ENCODE data around the gene DUSP5. TPM values are rescaled to one million over a fixed set of nuclear protein-coding genes. Genes with fewer than 3 reads are reported as not detected.

DUSP5 gene
- polyA plus RNA-seq, 2 of the 4 experiments (the other 2 are of a cell fraction) = 48.8 to 171 TPM

- TF ChIP-seq USF2 (IDR thresholded peaks at IDR 0.05) = no peak
Observed at GRCh38 chr10:110479710-110480109, 18.0 kb upstream of the DUSP5 start (continued).

GRCh38 chr10:110480387-110480786 lies 17.3 kb upstream of the DUSP5 start:
- no peak for DNase-seq (ENCODE audit: low read depth in 1 of 2, low spot score in 1 of 2)
- Histone ChIP-seq H3K4me2 (no peak overlapping the region), H3K4me3 (no peak overlapping the region), H3K27ac (peak overlapping the region in 1 of 2 experiments; percentile 69; a peak in 3 of 6 replicates), H3K4me1 (peaks cover 22% of the 10 kb centered on the region), H3K9me3 (no peaks in the 10 kb centered on the region)
- no peak for FAIRE-seq
- ChIA-PET CTCF (no interaction called here), POLR2A (no interaction called here)
- TF ChIP-seq ZNF302 (CRISPR knock-in tag; IDR thresholded peaks at IDR 0.05) = no peak
- no peak for TF ChIP-seq RAD21 (conservative IDR thresholded peaks at IDR 0.05 in 1 of 2, IDR thresholded peaks at IDR 0.05 in 1 of 2)
- TF ChIP-seq ZFP36 (IDR thresholded peaks at IDR 0.05; ENCODE audit: borderline replicate concordance, partially characterized antibody) = no peak
- no peak for TF ChIP-seq FOSL2 (IDR thresholded peaks at IDR 0.05)
- no peak for TF ChIP-seq FOSL2 (CRISPR knock-in tag; IDR thresholded peaks at IDR 0.05)
- TF ChIP-seq E2F6 (IDR thresholded peaks at IDR 0.05; ENCODE audit: borderline replicate concordance, low read depth) = no peak
- TF ChIP-seq HEYL (CRISPR knock-in tag; IDR thresholded peaks at IDR 0.05) = no peak
- TF ChIP-seq NR3C1 (IDR thresholded peaks at IDR 0.05) = no peak
- no peak for TF ChIP-seq PBX3 (IDR thresholded peaks at IDR 0.05)
- TF ChIP-seq EHF (CRISPR knock-in tag; IDR thresholded peaks at IDR 0.05) = no peak
- TF ChIP-seq EP300 (IDR thresholded peaks at IDR 0.05) = no peak
- no peak for TF ChIP-seq ZSCAN20 (CRISPR knock-in tag; IDR thresholded peaks at IDR 0.05)
- TF ChIP-seq EHMT2 (IDR thresholded peaks at IDR 0.05; ENCODE audit: low read depth) = no peak
- TF ChIP-seq HOXB13 (CRISPR knock-in tag; IDR thresholded peaks at IDR 0.05; ENCODE audit: low read depth) = no peak
- TF ChIP-seq HOXB5 (CRISPR knock-in tag; IDR thresholded peaks at IDR 0.05) = no peak
- WGBS (ENCODE audit: missing lambda C conversion rate) = 74% methylated on average over 3 of the region's 3 CpGs
- peak in 1 of 2 experiments; percentile 19; a peak in 1 of 6 replicates for ATAC-seq

- ChIA-PET CTCF (interaction anchor here (0.8 to 1.6 kb wide), 4 partner anchors 8 to 127 kb away, joined by 3 read pairs; no protein-coding TSS in a partner anchor), POLR2A (no interaction called here)
- FAIRE-seq = no peak
- Histone ChIP-seq H3K4me1 (peaks cover 29% of the 10 kb centered on the region), H3K9me3 (no peaks in the 10 kb centered on the region), H3K4me3 (no peak overlapping the region), H3K4me2 (peak overlapping the region; percentile 46; the same call in 2 of the 3 replicates), H3K27ac (peak overlapping the region; percentile 47 to 69)
- peak in 1 of 2 experiments; percentile 57 for DNase-seq (ENCODE audit: low read depth in 1 of 2, low spot score in 1 of 2)
- no peak for TF ChIP-seq CBX8 (IDR thresholded peaks at IDR 0.05)
- no peak for TF ChIP-seq FOSL2 (IDR thresholded peaks at IDR 0.05)
- peak; percentile 74 for TF ChIP-seq FOSL2 (CRISPR knock-in tag; IDR thresholded peaks at IDR 0.05)
- no peak for TF ChIP-seq ZC3H11A (IDR thresholded peaks at IDR 0.05)
- 0 out of 5 replicates have a peak, but pooled peaks of 1 of the 2 experiments have one; percentile 34 for TF ChIP-seq EP300 (IDR thresholded peaks at IDR 0.05)
- no peak for TF ChIP-seq CBX2 (IDR thresholded peaks at IDR 0.05; ENCODE audit: borderline replicate concordance, low read depth)
- peak; percentile 59; the same call in 1 of the 2 replicates for TF ChIP-seq GATA3 (IDR thresholded peaks at IDR 0.05; ENCODE audit: borderline replicate concordance)
- TF ChIP-seq CTCF (IDR thresholded peaks at IDR 0.05) = no peak
- no peak for TF ChIP-seq POLR2A (IDR thresholded peaks at IDR 0.05; ENCODE audit: low read length)
- peak in 1 of 2 experiments; percentile 28; a peak in 1 of 4 replicates for TF ChIP-seq CEBPB (IDR thresholded peaks at IDR 0.05)
- WGBS (ENCODE audit: missing lambda C conversion rate) = 0% methylated on average over 1 of the region's 1 CpG
- peak; percentile 49 to 75; a peak in 4 of 6 replicates for ATAC-seq
Observed at GRCh38 chr10:110481919-110482318, 15.8 kb upstream of the DUSP5 start.

Measured in A549 (cell line).